GDM1 (cell line): ENCODE data around the gene FBXO31.
"Not testable (repeated sequence)": the region's sequence is repeated elsewhere in the genome, so short reads cannot be mapped to it uniquely, and the experiment has no call there.

Experiments used
- DNase-seq: peaks from one replicate; lab custom pipeline; 2025; lab: John Stamatoyannopoulos, UW

FBXO31 gene

DNA sequence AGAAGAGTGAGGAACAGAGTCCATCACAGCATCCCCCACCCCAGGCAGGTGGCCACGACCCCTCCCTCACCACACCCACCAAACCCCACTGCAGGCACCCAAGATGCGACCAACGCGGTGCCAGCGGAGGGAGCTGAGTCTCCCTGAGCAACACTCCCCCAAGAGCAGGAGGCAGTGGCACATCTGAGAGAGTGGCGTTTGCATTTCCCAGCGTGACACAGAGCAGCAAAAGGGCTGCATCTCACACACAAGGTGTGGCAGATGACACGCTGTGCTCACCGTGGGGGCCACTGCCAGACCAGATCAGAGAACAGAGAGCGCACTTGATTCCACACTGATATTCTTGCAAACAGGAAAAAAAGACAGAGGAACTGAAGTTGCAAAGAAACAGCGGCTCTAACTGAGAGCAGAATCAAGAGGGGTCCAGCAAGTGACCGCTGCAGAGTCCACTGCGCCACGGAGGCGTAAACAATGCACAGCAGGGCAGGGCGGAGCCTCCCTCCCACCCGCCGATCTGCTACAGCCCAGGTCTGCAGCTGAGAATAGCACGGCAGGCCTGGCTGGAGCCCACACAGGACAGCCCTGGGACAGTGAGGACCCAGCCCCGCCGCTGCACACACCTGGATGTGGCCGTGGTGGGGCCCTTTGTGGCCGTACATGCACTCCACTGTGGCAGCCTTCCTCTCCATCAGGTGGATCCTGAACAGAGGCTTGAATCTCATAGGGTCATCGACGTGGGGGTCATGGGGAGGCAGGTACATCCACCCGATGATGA lies 40.4 kb downstream of the FBXO31 start:
- DNase-seq: no peak

GRCh38 chr16:87342504-87342903 lies 41.1 kb downstream of the FBXO31 start:
- no peak for DNase-seq

DNA sequence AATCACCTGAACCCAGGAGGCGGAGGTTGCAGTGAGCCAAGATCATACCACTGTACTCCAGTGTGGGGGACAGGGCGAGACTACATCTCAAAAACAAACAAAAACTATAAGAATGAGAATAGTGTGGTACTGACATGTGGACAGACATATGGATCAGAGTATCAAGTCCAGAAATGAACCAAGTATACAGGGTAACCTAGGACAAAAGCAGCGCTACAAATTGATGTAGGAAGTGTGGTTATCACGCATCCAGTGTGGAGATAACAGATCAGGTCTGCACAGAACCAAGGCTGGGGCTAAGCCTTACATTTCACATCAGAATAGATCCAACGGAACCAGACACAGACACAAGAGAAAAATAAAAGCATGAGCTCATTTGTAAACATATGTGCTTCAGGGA lies 43.4 kb downstream of the FBXO31 start:
- no peak for DNase-seq

DNA sequence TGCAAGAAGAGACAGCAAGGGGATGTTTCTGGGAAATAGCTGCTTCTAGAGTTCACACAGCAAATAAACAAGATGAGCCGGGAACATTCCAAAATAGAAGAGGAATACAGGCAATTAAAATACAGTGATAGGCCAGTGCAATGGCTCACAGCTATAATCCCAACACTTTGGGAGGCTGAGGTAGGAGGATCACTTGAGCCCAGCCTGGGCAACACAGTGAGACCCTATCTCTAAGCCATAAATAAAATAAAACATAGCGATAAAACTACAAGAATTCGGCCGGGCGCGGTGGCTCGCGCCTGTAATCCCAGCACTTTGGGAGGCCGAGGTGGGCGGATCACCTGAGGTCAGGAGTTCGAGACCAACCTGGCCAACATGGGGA lies 43.9 kb downstream of the FBXO31 start:
- not testable (repeated sequence) for DNase-seq

DNA sequence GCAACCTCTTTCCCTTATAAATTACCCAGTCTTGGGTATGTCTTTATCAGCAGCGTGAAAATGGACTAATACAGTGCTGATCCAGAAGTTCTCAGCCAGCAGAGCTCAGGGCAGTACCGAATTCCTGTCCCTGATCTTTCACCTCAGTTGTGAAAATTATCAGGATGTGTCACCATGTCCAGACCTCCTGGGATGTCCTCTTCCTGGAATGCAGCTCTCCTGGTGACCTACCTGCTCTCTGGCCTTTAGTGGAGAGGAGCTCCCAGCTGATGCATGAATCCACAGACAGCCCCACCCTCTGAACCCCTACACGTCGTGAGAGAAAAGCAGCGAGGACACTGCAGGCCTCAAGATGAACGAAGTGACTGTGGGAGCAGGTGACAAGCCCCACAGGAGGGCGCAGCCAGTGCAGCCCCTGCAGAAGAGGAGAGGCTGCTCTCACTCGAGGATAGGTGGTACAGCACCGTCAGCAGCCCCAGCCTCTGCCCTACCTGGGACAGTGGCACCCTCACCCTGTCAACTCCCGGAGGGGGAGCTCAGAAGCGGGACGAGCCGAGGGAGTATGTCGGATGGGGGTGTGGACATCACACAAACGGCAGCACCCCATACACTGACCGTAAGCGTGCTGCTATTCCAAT lies 44.4 kb downstream of the FBXO31 start:
- no peak for DNase-seq

DNA sequence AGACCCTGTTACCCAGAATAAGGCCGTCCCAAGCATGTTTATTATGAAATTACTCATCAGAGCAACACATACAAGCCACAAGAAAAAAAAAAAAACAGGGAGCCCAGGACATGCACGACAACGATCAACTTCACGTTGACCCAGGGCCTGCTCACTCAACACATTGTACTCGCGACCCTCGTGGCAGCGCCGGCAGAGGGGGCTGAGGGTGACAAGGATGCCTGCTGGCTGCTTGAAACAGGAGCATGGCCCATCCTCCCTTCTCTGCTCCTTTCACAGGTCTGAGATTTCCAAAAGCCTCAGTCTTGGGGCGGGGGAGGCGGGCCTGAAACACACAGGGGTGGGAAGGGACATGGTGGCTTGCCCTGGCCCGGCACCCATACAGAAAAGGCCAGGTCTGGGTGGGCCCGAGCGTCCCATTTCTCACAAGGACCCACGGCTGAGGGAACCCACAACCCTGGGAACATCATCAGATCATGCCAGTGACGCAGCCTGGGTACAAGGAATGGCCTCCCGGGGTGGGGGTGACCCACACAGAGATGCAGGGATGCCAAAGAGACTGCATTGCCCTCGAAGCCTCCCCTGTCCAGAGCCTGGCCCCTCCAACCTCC lies 45.3 kb downstream of the FBXO31 start:
- no peak for DNase-seq

DNA sequence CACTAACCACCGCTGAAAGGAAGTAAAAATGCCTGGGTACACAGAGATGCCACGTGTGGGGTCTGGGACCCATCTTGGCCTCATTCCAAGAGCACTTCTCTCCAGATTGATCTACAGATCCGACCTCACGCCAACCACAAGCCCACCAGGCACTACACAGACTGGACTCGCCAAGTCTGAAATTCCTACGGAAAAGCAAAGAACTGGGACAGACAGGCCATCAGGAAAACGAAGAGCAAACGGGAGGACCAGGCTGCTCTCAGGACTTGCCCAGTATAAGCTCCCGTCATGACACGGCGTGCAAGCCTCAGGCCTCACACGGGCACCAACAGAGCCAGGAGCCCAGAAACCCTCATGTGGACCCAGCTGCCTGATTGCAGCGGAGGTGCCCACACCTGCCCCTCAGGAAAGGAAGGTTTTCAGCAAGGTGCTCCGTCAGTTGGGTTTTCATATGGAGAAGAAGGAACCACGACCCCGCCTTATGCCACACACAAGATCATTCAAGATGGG lies 46.3 kb downstream of the FBXO31 start:
- DNase-seq: no peak

DNA sequence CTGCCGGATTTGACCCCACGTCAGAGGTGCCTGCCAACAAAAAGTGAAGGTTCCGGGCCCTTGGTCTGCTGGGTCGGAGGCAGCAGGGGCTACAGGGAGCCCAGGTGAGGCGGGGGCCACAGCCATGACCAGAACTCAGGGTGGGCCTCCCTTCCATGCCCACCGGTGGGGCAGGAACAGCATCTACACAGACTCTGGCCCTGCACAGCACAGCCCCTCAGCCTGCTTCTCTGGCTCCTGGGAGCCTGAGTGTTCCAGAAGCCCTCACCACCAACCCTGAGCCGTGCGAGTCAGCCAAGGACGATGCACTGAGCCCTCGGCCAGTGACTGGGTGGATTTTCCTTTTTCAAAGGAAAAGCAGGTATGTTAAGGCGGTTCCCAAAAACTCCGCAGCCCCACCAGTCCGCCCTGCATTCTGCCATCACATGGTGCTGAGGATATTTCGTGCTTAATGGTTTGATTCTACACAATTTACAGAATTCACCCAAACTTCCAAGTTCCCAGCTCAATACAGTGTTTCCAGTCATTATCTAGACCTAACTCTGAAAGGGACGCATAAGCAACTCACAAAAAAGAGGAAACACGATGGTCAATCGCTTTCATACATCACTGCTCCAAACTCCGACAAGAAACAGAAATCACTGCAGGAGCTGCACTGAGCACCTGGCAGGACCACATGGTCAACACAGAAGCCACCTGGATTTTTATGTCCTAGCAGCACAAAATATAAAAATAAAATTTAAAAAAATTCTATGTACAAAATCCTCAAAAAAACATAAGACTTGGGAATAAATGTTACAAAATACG lies 46.9 kb downstream of the FBXO31 start:
- no peak for DNase-seq

DNA sequence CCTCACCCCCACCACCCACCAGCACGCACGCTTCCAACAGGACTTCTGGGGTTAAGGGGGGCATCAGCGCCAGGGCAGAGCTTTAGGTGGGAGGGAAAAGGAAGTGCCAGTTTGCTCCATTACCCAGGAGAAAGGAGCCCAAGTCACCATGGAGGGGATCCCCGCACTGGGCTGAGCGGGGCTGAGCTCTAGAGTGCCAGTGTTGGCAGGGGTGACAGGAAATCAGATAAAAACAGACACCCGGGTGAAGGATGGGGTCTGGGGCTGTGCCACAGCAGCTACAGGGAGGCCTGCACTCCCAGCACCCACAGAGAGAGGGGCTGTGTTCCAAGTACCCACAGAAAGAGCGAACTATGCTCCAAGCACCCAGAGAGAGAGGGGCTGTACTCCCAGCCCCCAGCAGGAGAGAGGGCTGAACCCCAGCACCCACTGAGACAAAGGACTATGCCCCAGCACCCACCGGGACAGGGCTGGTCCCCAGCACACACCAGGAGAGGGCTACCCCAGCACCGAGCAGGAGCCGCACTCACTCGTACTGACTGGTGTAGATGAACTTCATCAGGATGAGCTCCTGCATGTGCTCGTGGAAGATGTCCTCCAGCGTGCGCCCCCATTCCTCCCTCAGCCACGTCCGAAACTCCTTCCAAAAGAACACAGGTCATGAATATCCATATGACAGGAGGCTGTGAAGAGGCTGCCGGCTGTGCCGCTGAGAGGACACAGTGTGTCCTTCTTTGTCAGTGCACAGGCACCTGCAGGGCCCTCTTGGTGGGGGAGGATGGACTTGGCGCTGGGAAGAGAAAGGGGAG lies 47.7 kb downstream of the FBXO31 start:
- no peak for DNase-seq

GRCh38 chr16:87334651-87335624 lies 48.6 kb downstream of the FBXO31 start:
- no peak for DNase-seq

DNA sequence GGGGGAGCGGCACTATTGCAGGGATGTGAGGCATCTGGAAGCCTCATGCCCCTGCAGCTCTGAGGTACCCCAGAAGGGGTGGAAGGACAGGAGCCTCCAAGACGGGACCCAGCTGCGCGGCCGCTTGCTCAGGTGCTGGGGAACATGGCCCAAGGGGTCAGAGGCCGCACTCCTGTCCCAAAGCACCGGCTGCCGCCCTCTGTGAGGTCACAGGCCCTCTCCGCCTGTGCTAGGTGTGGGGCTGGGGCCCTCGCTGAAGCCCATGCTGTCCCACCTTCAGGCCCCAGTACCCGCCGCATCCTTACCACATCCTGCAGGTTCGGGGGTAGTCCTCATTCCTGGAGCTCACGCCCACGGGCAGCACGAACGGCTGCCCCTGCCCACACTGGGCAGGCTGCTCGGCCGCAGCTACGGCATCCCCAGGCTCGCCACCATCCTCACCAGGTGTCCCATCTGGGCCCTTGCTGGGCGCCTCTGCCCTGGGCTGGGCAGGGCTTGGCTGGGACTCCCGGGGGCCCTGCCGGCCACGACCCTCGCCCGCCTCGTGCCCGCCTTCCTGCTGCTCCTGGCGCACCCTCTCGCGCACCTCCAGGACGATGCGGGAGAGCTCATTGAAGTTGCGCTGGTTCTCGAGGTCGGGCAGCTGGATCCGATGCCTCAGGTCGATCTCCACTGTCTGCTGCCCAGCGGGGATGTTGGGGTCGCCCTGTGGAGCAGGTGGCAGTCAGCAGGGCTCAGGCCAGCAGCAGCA lies 49.8 kb downstream of the FBXO31 start:
- no peak for DNase-seq

- DNase-seq: no peak
Observed at GRCh38 chr16:87333101-87333500, 50.5 kb downstream of the FBXO31 start.

GRCh38 chr16:87332150-87332549 lies 51.4 kb downstream of the FBXO31 start:
- DNase-seq: no peak

- DNase-seq: no peak
Observed at GRCh38 chr16:87331241-87331801, 52.3 kb downstream of the FBXO31 start.

GRCh38 chr16:87330646-87331045 lies 52.9 kb downstream of the FBXO31 start:
- DNase-seq: no peak

DNA sequence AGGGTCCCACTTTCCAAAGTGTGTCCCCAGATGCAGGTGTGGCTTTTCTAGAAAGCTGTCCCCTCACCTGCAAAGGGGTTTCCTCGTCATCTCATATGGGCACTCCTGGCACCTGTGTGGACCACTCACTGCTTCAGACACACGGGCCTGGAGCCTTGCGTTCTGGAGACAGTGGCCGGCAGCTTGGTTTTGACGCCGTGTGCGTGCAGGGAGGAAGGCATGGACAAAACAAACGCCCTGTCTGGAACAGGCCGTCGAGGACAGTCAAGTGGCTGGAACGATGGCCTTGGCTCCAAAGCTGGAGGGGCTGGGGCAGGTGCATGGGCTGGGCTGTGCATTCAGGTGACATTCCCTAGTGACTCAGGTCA lies 53.3 kb downstream of the FBXO31 start:
- DNase-seq: no peak

DNA sequence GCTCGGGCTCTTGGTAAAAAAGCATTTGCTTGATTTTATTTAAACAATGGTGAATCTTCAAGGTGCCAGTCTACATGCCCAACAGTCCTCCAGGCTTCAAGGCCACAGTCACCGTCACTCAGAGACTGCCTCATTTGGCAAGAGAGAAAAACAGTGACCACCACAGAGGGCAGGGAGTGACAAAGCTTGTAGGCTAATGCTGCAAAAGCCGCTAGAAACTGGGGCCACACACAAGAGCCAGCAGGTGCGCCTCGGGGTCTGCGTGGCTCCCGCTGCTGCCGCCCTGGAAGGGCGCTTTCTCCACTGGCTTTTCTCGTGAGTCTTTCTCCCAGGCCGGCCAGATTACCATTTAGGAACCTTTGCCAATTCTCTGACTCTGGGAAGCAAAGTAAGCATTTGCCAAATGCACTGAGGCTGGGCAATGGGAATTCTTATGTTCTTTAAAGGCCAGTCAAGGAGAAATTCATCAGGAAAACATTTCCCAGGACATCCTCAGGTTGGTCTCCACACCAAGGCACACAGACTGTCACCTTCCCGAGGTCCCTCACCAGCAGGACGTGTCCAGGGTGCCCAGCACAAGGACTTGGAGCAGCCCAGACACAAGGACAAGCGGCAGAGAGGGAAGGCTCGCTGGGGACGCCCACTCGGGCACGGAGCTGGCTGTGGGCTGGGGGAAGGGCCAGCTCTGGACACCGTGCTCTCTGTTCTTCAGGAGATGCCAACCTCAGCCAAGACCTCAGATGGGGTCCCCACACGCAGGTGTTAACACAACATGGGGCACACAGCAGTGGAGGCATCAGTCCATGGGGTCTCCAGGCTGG lies 53.9 kb downstream of the FBXO31 start:
- DNase-seq: no peak

DNA sequence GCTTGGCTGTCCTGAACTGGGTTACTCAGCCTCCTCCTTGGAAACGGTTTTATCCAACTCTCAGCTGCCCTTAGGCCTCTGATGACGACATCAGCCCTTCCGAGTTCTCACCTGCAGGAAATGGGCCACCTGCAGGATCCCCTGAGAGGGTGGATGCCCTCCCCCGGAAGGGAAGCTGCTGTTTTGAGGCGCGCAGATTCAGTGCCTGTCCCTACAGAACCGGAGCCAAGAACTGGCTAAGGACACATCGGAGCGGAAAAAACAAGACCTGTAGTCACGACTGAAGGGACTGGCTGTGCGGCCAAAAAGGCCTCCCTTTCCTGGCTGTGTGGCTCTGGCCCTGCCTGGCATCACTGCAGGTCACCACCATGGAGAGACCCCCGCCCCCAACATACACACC lies 54.7 kb downstream of the FBXO31 start:
- DNase-seq: no peak
